Measurements from ENCODE around the gene POU6F2. TPM values are rescaled to one million over a fixed set of nuclear protein-coding genes. Genes with fewer than 3 reads are reported as not detected.
"Not testable (repeated sequence)": the region's sequence is repeated elsewhere in the genome, so short reads cannot be mapped to it uniquely, and the experiment has no call there.

POU6F2 gene
- total RNA-seq, 1 experiment from 2014 or later: 0.27 TPM

DNA sequence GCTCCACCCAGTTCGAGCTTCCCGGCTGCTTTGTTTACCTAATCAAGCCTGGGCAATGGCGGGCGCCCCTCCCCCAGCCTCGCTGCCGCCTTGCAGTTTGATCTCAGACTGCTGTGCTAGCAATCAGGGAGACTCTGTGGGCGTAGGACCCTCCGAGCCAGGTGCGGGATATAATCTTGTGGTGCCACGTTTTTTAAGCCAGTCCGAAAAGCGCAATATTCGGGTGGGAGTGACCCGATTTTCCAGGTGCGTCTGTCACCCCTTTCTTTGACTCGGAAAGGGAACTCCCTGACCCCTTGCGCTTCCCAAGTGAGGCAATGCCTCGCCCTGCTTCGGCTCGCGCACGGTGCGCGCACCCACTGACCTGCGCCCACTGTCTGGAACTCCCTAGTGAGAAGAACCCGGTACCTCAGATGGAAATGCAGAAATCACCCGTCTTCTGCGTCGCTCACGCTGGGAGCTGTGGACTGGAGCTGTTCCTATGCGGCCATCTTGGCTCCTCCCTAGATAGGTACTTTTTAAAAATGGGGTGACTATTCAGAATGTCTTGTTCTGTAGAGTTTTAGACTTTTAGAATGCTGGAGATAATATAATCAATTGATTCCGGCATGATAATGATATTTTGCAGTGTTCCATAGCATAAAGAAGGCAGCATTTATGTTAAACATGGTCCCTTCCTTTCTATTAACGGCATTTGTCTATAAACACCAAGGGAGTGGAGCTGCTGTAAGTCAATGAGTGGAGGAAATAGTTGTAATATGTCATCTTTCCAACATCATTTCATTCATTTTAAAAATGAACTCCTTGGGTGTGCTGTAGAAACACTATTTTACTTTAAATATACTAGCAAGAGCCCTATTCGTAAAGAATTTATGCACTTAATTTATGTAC lies 35.6 kb downstream of the POU6F2 start:
- H3K4me2 ChIP-seq (ENCODE audit: low read length); DNase-seq (ENCODE audit: low read depth, low spot score); H3K4me3 ChIP-seq (replicated peaks in 1 of 2; ENCODE audit: low read depth in 1 of 2, low read length in 2 of 2); H3K9me3 ChIP-seq (ENCODE audit: control insufficient read depth in 1 of 2, insufficient read depth in 1 of 2, low read depth in 1 of 2, low read length in 2 of 2); POLR2A ChIA-PET; H4K20me1 ChIP-seq (ENCODE audit: insufficient read depth); ATAC-seq; H3K27ac ChIP-seq (ENCODE audit: low read depth, low read length); H3K9ac ChIP-seq (ENCODE audit: low read length); BruUV-seq (replicated peaks); H2AFZ ChIP-seq (ENCODE audit: low read depth, low read length, poor library complexity, severe bottlenecking); H3K9me2 ChIP-seq (ENCODE audit: insufficient read depth); H3K36me3 ChIP-seq (ENCODE audit: control insufficient read depth in 1 of 2, insufficient read depth in 2 of 2, low read length in 2 of 2); H3K79me2 ChIP-seq (ENCODE audit: insufficient read depth, low read length); H3K27me3 ChIP-seq (ENCODE audit: insufficient read depth, low read length); H3K4me1 ChIP-seq (ENCODE audit: control insufficient read depth in 1 of 2, insufficient read depth in 2 of 2, low read length in 2 of 2); intact Hi-C loops (cut with micrococcal nuclease); CTCF ChIA-PET; RAD21 ChIA-PET (ENCODE audit: low non-redundant PET in 1 of 2, low total read pairs in 2 of 2, uncharacterized antibody in 2 of 2, unreplicated experiment in 2 of 2): not testable (repeated sequence)

DNA sequence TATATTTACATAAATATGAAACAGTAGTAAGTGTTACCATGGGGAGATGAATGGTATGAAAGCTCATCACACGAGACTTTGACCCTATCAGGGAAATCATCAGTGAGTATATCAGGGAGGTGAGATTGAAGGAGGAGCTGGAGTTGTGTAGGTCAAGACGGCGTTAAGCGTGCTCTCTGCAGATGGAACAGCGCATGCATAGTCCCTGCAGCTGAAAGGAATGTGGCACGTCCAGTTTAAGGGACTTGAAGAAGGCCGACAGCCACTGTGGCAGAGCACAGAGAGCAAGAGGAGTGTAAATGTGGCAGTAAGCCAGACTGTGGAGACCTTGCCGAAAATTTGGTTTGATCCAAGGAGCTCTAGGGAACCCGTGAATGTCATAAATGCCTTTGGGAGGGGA lies 38.9 kb downstream of the POU6F2 start:
- Histone ChIP-seq H3K27ac (ENCODE audit: low read depth, low read length) (no peak overlapping the region), H3K4me1 (ENCODE audit: control insufficient read depth in 1 of 2, insufficient read depth in 2 of 2, low read length in 2 of 2) (no peaks in the 10 kb centered on the region), H3K36me3 (ENCODE audit: control insufficient read depth in 1 of 2, insufficient read depth in 2 of 2, low read length in 2 of 2) (no peaks in the 10 kb centered on the region), H2AFZ (ENCODE audit: low read depth, low read length, poor library complexity, severe bottlenecking) (no peak overlapping the region), H3K9me3 (ENCODE audit: control insufficient read depth in 1 of 2, insufficient read depth in 1 of 2, low read depth in 1 of 2, low read length in 2 of 2) (no peaks in the 10 kb centered on the region), H3K79me2 (ENCODE audit: insufficient read depth, low read length) (no peaks in the 10 kb centered on the region), H4K20me1 (ENCODE audit: insufficient read depth) (no peaks in the 10 kb centered on the region), H3K9ac (ENCODE audit: low read length) (no peak overlapping the region), H3K27me3 (ENCODE audit: insufficient read depth, low read length) (0 out of 2 replicates have a peak, but pooled peaks cover 3% of the 10 kb centered on the region), H3K4me3 (replicated peaks in 1 of 2; ENCODE audit: low read depth in 1 of 2, low read length in 2 of 2) (no peak overlapping the region), H3K4me2 (ENCODE audit: low read length) (peak overlapping the region; percentile 23; the same call in 1 of the 2 replicates), H3K9me2 (ENCODE audit: insufficient read depth) (no peaks in the 10 kb centered on the region)
- intact Hi-C loops (cut with micrococcal nuclease): no loop called here
- DNase-seq (ENCODE audit: low read depth, low spot score) (no peak), ATAC-seq (peak; percentile 60)
- CTCF ChIA-PET: no interaction called here
- POLR2A ChIA-PET: no interaction called here
- RAD21 ChIA-PET (ENCODE audit: low non-redundant PET in 1 of 2, low total read pairs in 2 of 2, uncharacterized antibody in 2 of 2, unreplicated experiment in 2 of 2): no interaction called here
- BruUV-seq (replicated peaks): no TSS peak
- TF ChIP-seq ZFX (IDR thresholded peaks at IDR 0.05): no peak
- TF ChIP-seq TCF7L2 (IDR thresholded peaks at IDR 0.05; ENCODE audit: borderline replicate concordance, extremely low read depth, insufficient read depth, insufficient read length): peak; percentile 19
